IMR-90 (cell line): ENCODE data around the gene FSTL5. TPM values are rescaled to one million over a fixed set of nuclear protein-coding genes. Genes with fewer than 3 reads are reported as not detected.

ENCODE experiments used
- ATAC-seq: fragments of 200-7000 bp; cut with Tn5 transposase; 2 replicates; pipeline ENCODE4 v1.9.1; 2020; ENCODE audit warnings: low read depth, mild to moderate bottlenecking, moderate library complexity
- BruUV-seq: library from RNA; stranded (reverse); fragments of 400-500 nt; replicated peaks from 2 replicates; lab custom pipeline; 2021; lab: Mats Ljungman, UMichigan
- CTCF ChIA-PET: fragments of 300-600 bp; formaldehyde crosslinking; extraction: SDS; loops from one replicate; lab custom pipeline; 2021; ENCODE audit warnings: antibody characterized with exemption; lab: Yijun Ruan, JAX
- POLR2A ChIA-PET: fragments of 300-600 bp; sonication (Branson Sonifier 250); formaldehyde crosslinking; loops from one replicate; lab custom pipeline; 2022; ENCODE audit warnings: antibody characterized with exemption; ENCODE audit not compliant: unreplicated experiment; lab: Charles Lee
- DNase-seq: peaks from one replicate; pipeline ENCODE4 v3.0.0; 2013
- H2AFZ ChIP-seq: replicated peaks from 2 replicates; pipeline ENCODE3; 2013; ENCODE audit warnings: low read length, mild to moderate bottlenecking; ENCODE audit not compliant: poor library complexity
- H2AK5ac ChIP-seq: 2 replicates; pipeline ENCODE4 v1.6.1; 2013; ENCODE audit warnings: low read depth, low read length, inconsistent platforms
- H2AK9ac ChIP-seq: replicated peaks from 2 replicates; pipeline ENCODE3; 2013; ENCODE audit warnings: mild to moderate bottlenecking, low read depth, low read length, moderate library complexity; ENCODE audit not compliant: poor library complexity
- H2BK120ac ChIP-seq: 2 replicates; pipeline ENCODE4 v1.6.1; 2013; ENCODE audit warnings: low read depth, low read length, inconsistent platforms
- H2BK15ac ChIP-seq: 3 replicates; pipeline ENCODE4 v1.6.1; 2013; ENCODE audit warnings: low read depth, low read length, inconsistent platforms
- H2BK20ac ChIP-seq: 2 replicates; pipeline ENCODE4 v1.6.1; 2013; ENCODE audit warnings: low read depth, mild to moderate bottlenecking, inconsistent platforms, low read length, moderate library complexity
- H2BK5ac ChIP-seq: 2 replicates; pipeline ENCODE4 v1.6.1; 2013; ENCODE audit warnings: mild to moderate bottlenecking, low read depth, low read length, inconsistent platforms; ENCODE audit not compliant: poor library complexity, severe bottlenecking
- H3K14ac ChIP-seq: replicated peaks from 2 replicates; pipeline ENCODE4 v1.6.1; 2013; ENCODE audit warnings: low read depth, low read length, inconsistent platforms
- H3K18ac ChIP-seq: 2 replicates; pipeline ENCODE4 v1.6.1; 2013; ENCODE audit warnings: low read depth, low read length, control low read depth
- H3K23ac ChIP-seq: 2 replicates; pipeline ENCODE4 v1.6.1; 2013; ENCODE audit warnings: low read depth, low read length, inconsistent platforms
- H3K27ac ChIP-seq: 2 replicates; pipeline ENCODE4 v1.5.1; 2013; ENCODE audit warnings: mild to moderate bottlenecking, control low read depth, low read length; ENCODE audit not compliant: insufficient read depth
- H3K27me3 ChIP-seq: 2 replicates; pipeline ENCODE4 v1.6.1; 2013; ENCODE audit warnings: low read length; ENCODE audit not compliant: control insufficient read depth, insufficient read depth
- H3K36me3 ChIP-seq: 2 replicates; pipeline ENCODE4 v1.6.1; 2013; ENCODE audit warnings: low read length, mixed read lengths; ENCODE audit not compliant: control insufficient read depth, insufficient read depth
- H3K4ac ChIP-seq: 2 replicates; pipeline ENCODE4 v1.6.1; 2013; ENCODE audit warnings: low read depth, low read length, inconsistent platforms
- H3K4me1 ChIP-seq: 2 replicates; pipeline ENCODE4 v1.6.1; 2013; ENCODE audit warnings: low read length, mixed read lengths; ENCODE audit not compliant: control insufficient read depth, insufficient read depth
- H3K4me2 ChIP-seq: 2 replicates; pipeline ENCODE4 v1.6.1; 2013; ENCODE audit warnings: low read depth, mild to moderate bottlenecking, control low read depth, low read length, moderate library complexity
- H3K4me3 ChIP-seq: 2 replicates; pipeline ENCODE4 v1.5.1; 2013; ENCODE audit warnings: low read depth, mild to moderate bottlenecking, control low read depth, low read length, moderate library complexity; ENCODE audit not compliant: insufficient read depth
- H3K56ac ChIP-seq: 2 replicates; pipeline ENCODE4 v1.6.1; 2013; ENCODE audit warnings: low read length, inconsistent platforms; ENCODE audit not compliant: insufficient read depth; ENCODE audit errors: extremely low read depth
- H3K79me1 ChIP-seq, 2 experiments: 2 replicates each; pipeline ENCODE4 v1.6.1; 2013; ENCODE audit warnings: low read length in 2 of 2, inconsistent platforms in 1 of 2, low read depth in 1 of 2
- H3K9ac ChIP-seq: 2 replicates; pipeline ENCODE4 v1.6.1; 2013; ENCODE audit warnings: low read depth, low read length, control low read depth
- H3K9me1 ChIP-seq: 2 replicates; pipeline ENCODE4 v1.6.1; 2013; ENCODE audit warnings: low read length, inconsistent platforms; ENCODE audit not compliant: insufficient read depth
- H3K9me3 ChIP-seq: 2 replicates; pipeline ENCODE4 v1.6.1; 2013; ENCODE audit warnings: low read length; ENCODE audit not compliant: control insufficient read depth, insufficient read depth
- H4K20me1 ChIP-seq: 2 replicates; pipeline ENCODE4 v1.6.1; 2013; ENCODE audit warnings: low read length, inconsistent platforms; ENCODE audit not compliant: insufficient read depth
- H4K5ac ChIP-seq: 2 replicates; pipeline ENCODE4 v1.6.1; 2013; ENCODE audit warnings: mild to moderate bottlenecking, low read depth, low read length, control low read depth
- H4K8ac ChIP-seq, 2 experiments: 2 replicates each; pipeline ENCODE4 v1.6.1; 2013; ENCODE audit warnings: low read depth in 2 of 2, low read length in 2 of 2, control low read depth in 1 of 2, inconsistent platforms in 1 of 2
- H4K91ac ChIP-seq: 2 replicates; pipeline ENCODE4 v1.6.1; 2013; ENCODE audit warnings: low read depth, low read length, inconsistent platforms; ENCODE audit not compliant: insufficient read depth
- BHLHE40 ChIP-seq: fragments of 150-350 bp; IDR thresholded peaks from 2 replicates; pipeline ENCODE4 v1.6.1; 2016; ENCODE audit warnings: mild to moderate bottlenecking, low read depth, low read length
- CEBPB ChIP-seq: IDR thresholded peaks from 2 replicates; pipeline ENCODE4 v1.6.1; 2012; ENCODE audit warnings: low read depth, low read length, improper control_type of control experiment
- CHD1 ChIP-seq: IDR thresholded peaks from 2 replicates; pipeline ENCODE4 v1.6.1; 2012; ENCODE audit warnings: low read depth, low read length, improper control_type of control experiment
- CTCF ChIP-seq: conservative IDR thresholded peaks from 2 replicates; pipeline ENCODE4 v1.5.1; 2012; ENCODE audit warnings: mild to moderate bottlenecking, low read depth, low read length, improper control_type of control experiment
- ELK1 ChIP-seq: fragments of 150-350 bp; IDR thresholded peaks from 2 replicates; pipeline ENCODE4 v1.6.1; 2016; ENCODE audit warnings: low read depth, mild to moderate bottlenecking, low read length, moderate library complexity, borderline replicate concordance
- FOS ChIP-seq: fragments of 150-350 bp; IDR thresholded peaks from 2 replicates; pipeline ENCODE4 v1.6.1; 2016; ENCODE audit warnings: low read depth, low read length
- MAFK ChIP-seq: IDR thresholded peaks from 2 replicates; pipeline ENCODE4 v1.6.1; 2012; ENCODE audit warnings: low read depth, low read length, improper control_type of control experiment
- MAZ ChIP-seq: IDR thresholded peaks from 2 replicates; pipeline ENCODE4 v1.6.1; 2012; ENCODE audit warnings: low read depth, mild to moderate bottlenecking, low read length, improper control_type of control experiment, moderate library complexity, borderline replicate concordance
- MXI1 ChIP-seq: IDR thresholded peaks from 2 replicates; pipeline ENCODE4 v1.6.1; 2012; ENCODE audit warnings: low read depth, mild to moderate bottlenecking, low read length, moderate library complexity, borderline replicate concordance
- NFE2L2 ChIP-seq: fragments of 150-350 bp; IDR thresholded peaks from 2 replicates; pipeline ENCODE4 v1.6.1; 2016; ENCODE audit warnings: low read depth, mild to moderate bottlenecking, low read length
- POLR2A ChIP-seq: IDR thresholded peaks from 2 replicates; pipeline ENCODE4 v1.6.1; 2012; ENCODE audit warnings: mild to moderate bottlenecking, low read depth, low read length
- RAD21 ChIP-seq: IDR thresholded peaks from 2 replicates; pipeline ENCODE4 v1.6.1; 2012; ENCODE audit warnings: low read length, improper control_type of control experiment
- RCOR1 ChIP-seq: IDR thresholded peaks from 2 replicates; pipeline ENCODE4 v1.6.1; 2012; ENCODE audit warnings: mild to moderate bottlenecking, low read length, improper control_type of control experiment; ENCODE audit not compliant: insufficient replicate concordance
- RFX5 ChIP-seq: IDR thresholded peaks from 2 replicates; pipeline ENCODE4 v1.8.0; 2012; ENCODE audit warnings: low read depth, mild to moderate bottlenecking, low read length, moderate library complexity
- SMC3 ChIP-seq: fragments of 150-350 bp; IDR thresholded peaks from 2 replicates; pipeline ENCODE4 v1.6.1; 2016; ENCODE audit warnings: low read depth, mild to moderate bottlenecking, antibody characterized with exemption, low read length, moderate library complexity
- USF2 ChIP-seq: fragments of 150-350 bp; IDR thresholded peaks from 2 replicates; pipeline ENCODE4 v1.6.1; 2017; ENCODE audit warnings: mild to moderate bottlenecking, antibody characterized with exemption, low read length, low read depth
- WGBS, 2 experiments: methylation state at CpG; one replicate each; pipeline versions ENCODE4 v1.1.5 to v1.1.7; 2013; ENCODE audit warnings: missing lambda C conversion rate in 2 of 2; ENCODE audit not compliant: insufficient read length in 1 of 2; ENCODE audit errors: extremely low coverage in 2 of 2; 5-methylcytosine and 5-hydroxymethylcytosine counted together
- dilution Hi-C: fragments of 300-500 bp; cut with HindIII; formaldehyde crosslinking; loops from one replicate; pipeline ENCODE4 v1.14.3; 2018; ENCODE audit warnings: low sequenced_read_pairs; ENCODE audit not compliant: unreplicated experiment
- in situ Hi-C: fragments of 300-500 bp; cut with MboI; formaldehyde crosslinking; loops from 3 replicates; pipeline ENCODE4 v1.14.3; 2019; ENCODE audit warnings: low sequenced_read_pairs, inconsistent platforms, mixed read lengths
- intact Hi-C: fragments of 100-400 bp; cut with micrococcal nuclease; formaldehyde crosslinking; loops from 2 replicates; pipeline ENCODE4 v1.10.0; 2022
- polyA plus RNA-seq, 3 experiments: library from polyadenylated mRNA; depleted of rRNA; stranded (reverse); fragments of >200 nt; gene quantifications; 2 replicates each; pipeline ENCODE4 v1.2.3, GENCODE V29; 2012; ENCODE audit warnings: low replicate concordance in 1 of 3
- total RNA-seq: library from RNA; depleted of rRNA; stranded (reverse); fragments of >200 nt; gene quantifications from 2 replicates; pipeline ENCODE4 v1.2.3, GENCODE V29; 2012

The FSTL5 gene
- total and polyA plus RNA-seq, 2 of the 4 experiments (the other 2 are of a cell fraction) = under 0.01 TPM; not detected in 1

GRCh38 chr4:161457311-161457710, 706.5 kb downstream of the FSTL5 start:
- Histone ChIP-seq H3K4me2 (no peak overlapping the region), H3K56ac (no peak overlapping the region), H3K18ac (no peak overlapping the region), H3K79me1 (no peaks in the 10 kb centered on the region), H2BK20ac (no peak overlapping the region), H2BK15ac (no peak overlapping the region), H3K14ac (no peak overlapping the region), H4K8ac (no peak overlapping the region), H2AK9ac (no peak overlapping the region), H3K9me1 (no peaks in the 10 kb centered on the region), H3K36me3 (no peaks in the 10 kb centered on the region), H3K4ac (no peak overlapping the region), H4K5ac (no peak overlapping the region), H3K23ac (no peak overlapping the region), H3K9ac (no peak overlapping the region), H2BK5ac (no peak overlapping the region), H2AK5ac (no peak overlapping the region), H3K4me3 (no peak overlapping the region), H3K27me3 (no peaks in the 10 kb centered on the region), H2BK120ac (no peak overlapping the region), H2AFZ (no peak overlapping the region), H4K20me1 (no peaks in the 10 kb centered on the region), H3K27ac (no peak overlapping the region), H4K91ac (no peak overlapping the region), H3K9me3 (no peaks in the 10 kb centered on the region), H3K4me1 (no peaks in the 10 kb centered on the region)
- ChIA-PET CTCF (no interaction called here), POLR2A (no interaction called here)
- in situ Hi-C loops = no loop called here
- dilution Hi-C loops = no loop called here
- no TSS peak for BruUV-seq
- DNase-seq = no peak
- TF ChIP-seq MAZ (no peak), MAFK (no peak), RAD21 (no peak), FOS (no peak), NFE2L2 (no peak), CEBPB (no peak), SMC3 (no peak), RCOR1 (no peak), CTCF (no peak), USF2 (no peak), ELK1 (no peak), BHLHE40 (no peak), RFX5 (no peak), MXI1 (no peak), POLR2A (no peak), CHD1 (no peak)
- no CpG with 5 or more reads among the region's 1 CpG for WGBS, 2 experiments
- ATAC-seq = no peak
- intact Hi-C loops = no loop called here
